Fibroblast of lung (primary cell): ENCODE data around the gene SLC22A17. TPM values are rescaled to one million over a fixed set of nuclear protein-coding genes. Genes with fewer than 3 reads are reported as not detected.
A peak's percentile ranks its signal among the peaks of the same experiment; 100 is the strongest.

ENCODE experiments used
- DNase-seq, 2 donors: peaks; one replicate each; pipeline versions ENCODE4 v3.0.0 to v3.0.0-alpha.2; 2010; ENCODE audit warnings: low read depth in 2 of 2
- H2AFZ ChIP-seq: 2 replicates; pipeline ENCODE4 v1.5.1; 2012; ENCODE audit warnings: low read length, control low read depth, inconsistent platforms
- H3K27ac ChIP-seq: 2 replicates; pipeline ENCODE4 v1.5.1; 2011; ENCODE audit warnings: low read length, control low read depth; ENCODE audit not compliant: insufficient read depth
- H3K27me3 ChIP-seq: 2 replicates; pipeline ENCODE4 v1.5.1; 2011; ENCODE audit warnings: mild to moderate bottlenecking, low read length; ENCODE audit not compliant: control insufficient read depth, insufficient read depth
- H3K36me3 ChIP-seq: 2 replicates; pipeline ENCODE4 v1.5.1; 2011; ENCODE audit warnings: low read length; ENCODE audit not compliant: control insufficient read depth, insufficient read depth
- H3K4me1 ChIP-seq: 2 replicates; pipeline ENCODE4 v1.5.1; 2011; ENCODE audit warnings: low read length; ENCODE audit not compliant: control insufficient read depth, insufficient read depth; ENCODE audit errors: extremely low read depth
- H3K4me2 ChIP-seq: 2 replicates; pipeline ENCODE4 v1.5.1; 2011; ENCODE audit warnings: low read length, control low read depth; ENCODE audit not compliant: insufficient read depth; ENCODE audit errors: extremely low read depth
- H3K4me3 ChIP-seq, 4 experiments: fragments of 200-600 bp in 1 of 4; sonication (generic) in 1 of 4; replicated peaks in 1 of 4; 2 replicates each; pipeline ENCODE4 v1.5.1; 2011 to 2016; ENCODE audit warnings: low read length in 4 of 4, low read depth in 3 of 4, mild to moderate bottlenecking in 3 of 4, control low read depth in 2 of 4, inconsistent platforms in 1 of 4, mixed read lengths in 1 of 4; ENCODE audit not compliant: insufficient read depth in 1 of 4; ENCODE audit errors: control extremely low read depth in 1 of 4
- H3K79me2 ChIP-seq: 2 replicates; pipeline ENCODE4 v1.5.1; 2012; ENCODE audit warnings: mild to moderate bottlenecking, low read length, inconsistent platforms; ENCODE audit not compliant: control insufficient read depth, insufficient read depth
- H3K9ac ChIP-seq: 2 replicates; pipeline ENCODE4 v1.5.1; 2011; ENCODE audit warnings: mild to moderate bottlenecking, low read length, control low read depth; ENCODE audit not compliant: insufficient read depth
- H3K9me3 ChIP-seq: 2 replicates; pipeline ENCODE4 v1.5.1; 2012; ENCODE audit warnings: low read depth, low read length; ENCODE audit not compliant: control insufficient read depth, insufficient read depth
- H4K20me1 ChIP-seq: 2 replicates; pipeline ENCODE4 v1.5.1; 2011; ENCODE audit warnings: low read length; ENCODE audit not compliant: control insufficient read depth, insufficient read depth; ENCODE audit errors: extremely low read depth
- CTCF ChIP-seq, 2 donors: IDR thresholded peaks in 1 of 2; conservative IDR thresholded peaks in 1 of 2; 1 replicate in 1 of 2; 2 replicates in 1 of 2; pipeline ENCODE4 v1.5.1; 2011 to 2012; ENCODE audit warnings: low read length in 2 of 2, control low read depth in 1 of 2, inconsistent platforms in 1 of 2, low read depth in 1 of 2, mild to moderate bottlenecking in 1 of 2
- EZH2 ChIP-seq: IDR thresholded peaks from 2 replicates; pipeline ENCODE4 v1.5.1; 2012; ENCODE audit warnings: low read length, control low read depth, mild to moderate bottlenecking; ENCODE audit errors: missing control alignments
- polyA plus RNA-seq, 2 donors: library from polyadenylated mRNA; depleted of rRNA in 1 of 2; stranded (reverse) in 1 of 2; unstranded in 1 of 2; fragments of >200 nt; gene quantifications; 2 replicates each; pipeline ENCODE4 v1.2.1, GENCODE V29; 2011 to 2012; ENCODE audit warnings: missing spikeins in 1 of 2
- total RNA-seq: library from RNA; depleted of rRNA; stranded (reverse); fragments of >200 nt; gene quantifications from 2 replicates; pipeline ENCODE4 v1.2.1, GENCODE V29; 2014

The SLC22A17 gene
- total and polyA plus RNA-seq, 2 donors (not counting 1 experiment from before 2014, with no cell fraction given) = 7.9 to 23.1 TPM

GRCh38 chr14:23301288-23301968, 51.3 kb downstream of the SLC22A17 start:
- H3K4me1 ChIP-seq = peaks cover 13% of the 10 kb centered on the region
- H3K9me3 ChIP-seq = no peaks in the 10 kb centered on the region
- H3K4me2 ChIP-seq = peak overlapping the region; percentile 93
- H4K20me1 ChIP-seq = no peaks in the 10 kb centered on the region
- H3K9ac ChIP-seq = peak overlapping the region; percentile 95
- peak; percentile 54 to 62 for TF ChIP-seq CTCF (conservative IDR thresholded peaks at IDR 0.05 in 1 of 2, IDR thresholded peaks at IDR 0.05 in 1 of 2; ENCODE audit: low read depth in 1 of 2, low read length in 2 of 2)
- TF ChIP-seq EZH2 = no peak
- DNase-seq = peak; percentile 98
- peak overlapping the region; percentile 91 for H2AFZ ChIP-seq
- peaks cover 2% of the 10 kb centered on the region for H3K79me2 ChIP-seq
- H3K36me3 ChIP-seq = peaks cover 3% of the 10 kb centered on the region
- H3K4me3 ChIP-seq = peak overlapping the region; percentile 70 to 84 (median 80)
- peak overlapping the region; percentile 85 for H3K27ac ChIP-seq
- H3K27me3 ChIP-seq = no peaks in the 10 kb centered on the region

- H3K27me3 ChIP-seq = no peaks in the 10 kb centered on the region
- H2AFZ ChIP-seq = peak overlapping the region; percentile 77
Observed at GRCh38 chr14:23300687-23301223, 51.9 kb downstream of the SLC22A17 start.

More at GRCh38 chr14:23300687-23301223, 51.9 kb downstream of the SLC22A17 start:
- H3K9me3 ChIP-seq = no peaks in the 10 kb centered on the region
- H3K4me3 ChIP-seq = peak overlapping the region; percentile 77 to 87 (median 84)
- H3K36me3 ChIP-seq = peaks cover 3% of the 10 kb centered on the region
- no peak for TF ChIP-seq CTCF (conservative IDR thresholded peaks at IDR 0.05 in 1 of 2, IDR thresholded peaks at IDR 0.05 in 1 of 2; ENCODE audit: low read depth in 1 of 2, low read length in 2 of 2)
- no peak for TF ChIP-seq EZH2
- no peaks in the 10 kb centered on the region for H4K20me1 ChIP-seq
- peak overlapping the region; percentile 86 for H3K4me2 ChIP-seq
- peaks cover 12% of the 10 kb centered on the region for H3K4me1 ChIP-seq
- H3K79me2 ChIP-seq = peaks cover 2% of the 10 kb centered on the region
- peak in 1 of 2 donors; percentile 20 for DNase-seq
- H3K27ac ChIP-seq = peak overlapping the region; percentile 85
- peak overlapping the region; percentile 95 for H3K9ac ChIP-seq
